Colonic mucosa (tissue), 4 donors: ENCODE results near the gene WDR62. TPM values are rescaled to one million over a fixed set of nuclear protein-coding genes. Genes with fewer than 3 reads are reported as not detected.

ENCODE experiments used
- DNase-seq: peaks from one replicate; pipeline ENCODE4 v3.0.0-alpha.2; 2020
- H3K27ac ChIP-seq: fragments of 200-600 bp; one replicate; pipeline ENCODE4 v1.8.0; 2021
- H3K27me3 ChIP-seq: fragments of 200-600 bp; one replicate; pipeline ENCODE4 v1.8.0; 2021
- H3K36me3 ChIP-seq: fragments of 200-600 bp; one replicate; pipeline ENCODE4 v1.8.0; 2021
- H3K4me1 ChIP-seq: fragments of 200-600 bp; one replicate; pipeline ENCODE4 v1.8.0; 2021; ENCODE audit warnings: mild to moderate bottlenecking
- H3K4me3 ChIP-seq: fragments of 200-600 bp; one replicate; pipeline ENCODE4 v1.8.0; 2021
- H3K9ac ChIP-seq, 2 donors: one replicate each; pipeline ENCODE4 v1.7.0; 2013; ENCODE audit warnings: control low read depth in 2 of 2, low read depth in 2 of 2, low read length in 2 of 2
- H3K9me3 ChIP-seq: fragments of 200-600 bp; one replicate; pipeline ENCODE4 v1.8.0; 2021
- intact Hi-C: fragments of 100-400 bp; cut with DNase I; formaldehyde crosslinking; loops from one replicate; pipeline ENCODE4 v1.14.1; 2022
- total RNA-seq, 2 donors: library from RNA; stranded (reverse); fragmentation: NEBNext Ultra II Directional in 1 of 2; extraction: Animal tissue kit (Norgen Biotek cat#: 25700) in 1 of 2; gene quantifications; one replicate each; pipeline ENCODE4 v1.2.1, GENCODE V29; 2021
- TF ChIP-seq, protein P1 (sequence below): fragments of 200-600 bp; IDR thresholded peaks from one replicate; pipeline ENCODE4 v1.8.0; 2022; ENCODE audit warnings: antibody characterized with exemption, mild to moderate bottlenecking
- donor health status: healthy.
- donor health status: DM: no; HTN: no; CAD: no.
- donor health status: DM: no; HTN: no; CAD: no.

The WDR62 gene
- total RNA-seq, 2 donors from 2014 or later, result 2.1 to 13.1 TPM

DNA sequence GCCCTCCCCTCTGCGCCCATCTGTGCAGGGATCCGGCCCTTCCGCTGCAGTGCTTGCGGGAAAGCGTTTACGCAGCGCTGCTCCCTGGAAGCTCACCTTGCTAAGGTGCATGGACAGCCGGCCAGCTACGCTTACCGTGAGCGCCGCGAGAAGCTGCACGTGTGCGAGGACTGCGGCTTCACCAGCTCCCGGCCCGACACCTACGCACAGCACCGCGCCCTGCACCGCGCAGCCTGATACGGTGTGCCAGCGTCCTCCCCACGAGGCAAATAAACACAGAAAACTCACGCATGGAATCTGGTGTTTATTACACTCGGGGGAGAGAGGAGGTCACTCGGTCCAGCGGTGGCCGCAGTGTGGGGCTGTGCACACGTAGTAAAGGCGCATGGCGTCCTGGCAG is 58.7 kb downstream of the WDR62 start:
- Histone ChIP-seq H3K9me3 (no peaks in the 10 kb centered on the region), H3K4me1 (peaks cover 13% of the 10 kb centered on the region), H3K27ac (no peak overlapping the region), H3K4me3 (peak overlapping the region; percentile 75), H3K36me3 (no peaks in the 10 kb centered on the region), H3K9ac (peak overlapping the region in 1 of 2 donors; percentile 86), H3K27me3 (no peaks in the 10 kb centered on the region)
- no peak for DNase-seq
- intact Hi-C loops, result loop anchor here (10.0 kb wide), 2 partner anchors 59 to 99 kb away; partner anchors contain the start of genes ALKBH6, THAP8 and WDR62
- TF ChIP-seq, protein P1, sequence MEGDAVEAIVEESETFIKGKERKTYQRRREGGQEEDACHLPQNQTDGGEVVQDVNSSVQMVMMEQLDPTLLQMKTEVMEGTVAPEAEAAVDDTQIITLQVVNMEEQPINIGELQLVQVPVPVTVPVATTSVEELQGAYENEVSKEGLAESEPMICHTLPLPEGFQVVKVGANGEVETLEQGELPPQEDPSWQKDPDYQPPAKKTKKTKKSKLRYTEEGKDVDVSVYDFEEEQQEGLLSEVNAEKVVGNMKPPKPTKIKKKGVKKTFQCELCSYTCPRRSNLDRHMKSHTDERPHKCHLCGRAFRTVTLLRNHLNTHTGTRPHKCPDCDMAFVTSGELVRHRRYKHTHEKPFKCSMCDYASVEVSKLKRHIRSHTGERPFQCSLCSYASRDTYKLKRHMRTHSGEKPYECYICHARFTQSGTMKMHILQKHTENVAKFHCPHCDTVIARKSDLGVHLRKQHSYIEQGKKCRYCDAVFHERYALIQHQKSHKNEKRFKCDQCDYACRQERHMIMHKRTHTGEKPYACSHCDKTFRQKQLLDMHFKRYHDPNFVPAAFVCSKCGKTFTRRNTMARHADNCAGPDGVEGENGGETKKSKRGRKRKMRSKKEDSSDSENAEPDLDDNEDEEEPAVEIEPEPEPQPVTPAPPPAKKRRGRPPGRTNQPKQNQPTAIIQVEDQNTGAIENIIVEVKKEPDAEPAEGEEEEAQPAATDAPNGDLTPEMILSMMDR, result no peak

DNA sequence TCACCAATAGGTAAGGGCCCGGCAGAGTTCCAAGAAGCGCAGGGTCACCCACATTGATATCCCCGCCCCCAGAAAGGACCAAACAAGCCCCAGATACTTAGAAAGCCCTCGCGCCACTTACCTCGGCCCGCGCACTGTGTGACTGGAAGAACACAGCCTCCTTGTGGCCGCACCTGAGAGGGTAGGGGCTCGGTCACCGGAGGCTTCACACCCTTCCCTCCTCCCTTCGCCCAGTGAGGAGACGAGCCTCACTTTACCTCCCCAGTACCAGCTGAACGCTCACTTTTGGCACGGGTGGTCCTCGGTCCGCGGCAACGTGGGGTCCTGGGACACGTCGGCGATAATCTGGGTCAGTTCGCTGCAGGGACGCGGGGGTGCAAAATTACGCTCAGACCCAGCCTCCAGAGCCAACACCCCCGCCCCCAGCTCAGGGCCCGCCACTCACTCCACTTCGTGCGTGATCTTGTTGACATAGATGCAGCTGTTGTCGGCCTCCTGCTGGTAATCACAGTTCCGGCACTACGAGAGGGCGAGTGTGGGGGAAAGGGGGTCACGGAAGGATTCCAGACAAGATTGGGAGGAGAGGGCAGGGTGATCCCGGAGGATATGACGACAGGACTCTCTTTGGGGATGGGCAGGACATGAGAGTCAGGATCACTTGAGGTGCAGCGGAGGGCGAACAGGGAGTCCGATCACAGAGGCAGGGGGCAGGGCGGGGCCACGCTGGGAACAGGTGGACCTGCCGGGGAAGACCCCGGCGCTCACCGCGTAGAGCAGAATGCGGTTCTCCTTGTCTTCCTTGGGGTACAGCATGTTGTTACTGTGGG is 59.4 kb downstream of the WDR62 start:
- intact Hi-C loops, result loop anchor here (10.0 kb wide), 2 partner anchors 59 to 99 kb away; partner anchors contain the start of genes ALKBH6, THAP8 and WDR62
- Histone ChIP-seq H3K9ac (peak overlapping the region; percentile 86 to 98), H3K36me3 (no peaks in the 10 kb centered on the region), H3K27me3 (no peaks in the 10 kb centered on the region), H3K4me3 (peak overlapping the region; percentile 75), H3K9me3 (no peaks in the 10 kb centered on the region), H3K4me1 (peaks cover 13% of the 10 kb centered on the region), H3K27ac (peak overlapping the region; percentile 68)
- DNase-seq, result no peak
- TF ChIP-seq, protein P1, result no peak

DNA sequence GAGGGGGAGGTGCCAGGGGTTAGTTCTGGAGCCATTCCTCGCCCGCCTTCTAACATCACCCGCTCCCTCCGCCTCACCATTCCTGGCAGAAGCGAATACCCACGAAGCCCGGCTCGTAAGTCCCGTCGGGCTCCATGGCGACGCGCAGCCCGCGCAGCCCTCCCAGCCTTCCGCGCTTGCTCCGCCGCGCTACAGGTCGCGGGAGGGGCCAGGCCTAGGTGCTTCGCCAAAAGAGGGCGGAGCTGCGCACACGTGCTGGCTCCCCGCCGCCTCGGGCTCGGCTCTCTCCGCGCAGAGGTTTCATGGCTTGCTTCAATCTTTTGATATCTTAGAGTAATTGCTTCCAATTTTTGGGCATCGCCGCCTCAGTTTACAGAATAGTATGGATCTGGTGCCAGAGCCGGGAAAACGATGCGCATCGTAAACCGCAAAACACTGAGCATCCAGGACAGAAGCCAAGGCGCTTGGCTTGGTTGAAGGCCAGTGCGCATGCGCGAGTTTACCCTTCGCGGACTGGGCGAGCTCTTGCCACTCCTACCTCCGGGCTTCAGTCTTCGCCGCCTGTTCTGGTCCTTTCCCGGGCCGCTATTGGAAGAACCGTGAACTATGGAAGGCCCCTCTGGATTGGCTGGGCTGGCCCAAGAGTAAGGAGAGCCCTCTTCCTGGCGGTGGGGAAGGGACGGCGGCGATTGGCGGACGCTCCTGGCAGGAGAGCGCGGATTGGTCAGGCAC is 60.2 kb downstream of the WDR62 start, which contains the start of gene POLR2I:
TSS of gene POLR2I (minus strand) at position 155 of the 732 bp plus-strand sequence. CDS start at position 136, 19 bp downstream.
- Histone ChIP-seq H3K4me3 (peak within 1 kb of the TSS; percentile 75), H3K27ac (peak within 1 kb of the TSS; percentile 68), H3K4me1 (peaks cover 13% of the 10 kb centered on the region), H3K27me3 (no peaks in the 10 kb centered on the region), H3K36me3 (no peaks in the 10 kb centered on the region), H3K9ac (peak within 1 kb of the TSS; percentile 86 to 98), H3K9me3 (no peaks in the 10 kb centered on the region)
- TF ChIP-seq, protein P1, result no peak
- intact Hi-C loops, result loop anchor here (10.0 kb wide), 2 partner anchors 60 to 100 kb away; partner anchors contain the start of genes ALKBH6, THAP8 and WDR62
- peak; percentile 99 for DNase-seq

DNA sequence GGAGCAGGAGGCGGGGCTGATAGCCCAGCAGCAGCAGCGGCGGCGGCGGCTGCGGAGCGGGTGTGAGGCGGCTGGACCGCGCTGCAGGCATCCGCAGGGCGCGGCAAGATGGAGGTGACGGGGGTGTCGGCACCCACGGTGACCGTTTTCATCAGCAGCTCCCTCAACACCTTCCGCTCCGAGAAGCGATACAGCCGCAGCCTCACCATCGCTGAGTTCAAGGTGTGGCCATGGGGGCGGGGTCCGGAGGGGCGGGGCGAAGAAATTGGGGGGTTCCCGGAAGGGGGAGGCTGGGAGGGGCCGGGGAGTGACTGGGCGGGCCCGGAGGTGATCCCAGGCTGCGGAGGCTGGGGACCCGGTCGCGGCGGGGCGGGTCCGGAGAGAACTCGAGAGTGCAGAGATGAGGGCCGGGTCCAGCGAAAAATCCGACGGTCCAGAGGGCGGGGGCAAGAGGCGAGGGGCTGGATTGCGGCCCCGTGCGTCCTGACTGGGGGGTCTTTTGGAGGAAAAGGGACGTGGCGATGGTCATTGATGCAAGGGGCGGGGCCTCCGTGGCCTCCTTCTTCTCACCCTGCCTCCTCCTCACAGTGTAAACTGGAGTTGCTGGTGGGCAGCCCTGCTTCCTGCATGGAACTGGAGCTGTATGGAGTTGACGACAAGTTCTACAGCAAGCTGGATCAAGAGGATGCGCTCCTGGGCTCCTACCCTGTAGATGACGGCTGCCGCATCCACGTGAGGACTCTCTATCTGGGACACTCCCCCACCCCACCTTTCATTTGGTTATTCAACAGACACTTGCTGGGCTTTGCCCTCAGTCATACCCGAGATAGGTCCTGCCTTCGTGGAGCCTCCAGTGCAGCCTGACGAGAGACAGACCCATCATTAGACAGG is 61.0 kb downstream of the WDR62 start, which contains the start of gene TBCB:
TSS of gene TBCB (plus strand) at position 16 of the 891 bp plus-strand sequence. CDS start at position 109, 93 bp downstream.
- Histone ChIP-seq H3K27me3 (no peaks in the 10 kb centered on the region), H3K4me3 (peak within 1 kb of the TSS; percentile 75), H3K9ac (peak within 1 kb of the TSS; percentile 86 to 98), H3K27ac (peak within 1 kb of the TSS; percentile 68), H3K4me1 (peaks cover 13% of the 10 kb centered on the region), H3K9me3 (no peaks in the 10 kb centered on the region), H3K36me3 (no peaks in the 10 kb centered on the region)
- TF ChIP-seq, protein P1, result no peak
- intact Hi-C loops, result loop anchor here (10.0 kb wide), 2 partner anchors 61 to 101 kb away; partner anchors contain the start of genes ALKBH6, THAP8 and WDR62
- peak; percentile 93 for DNase-seq
